Stimulated activated CD4-positive, alpha-beta T cell treated with anti-CD3 and anti-CD28 coated beads, Interleukin-4, amount 100 ng/mL, for 48 hours (primary cell): ENCODE measurements around the gene CBX7.

Experiments used
- DNase-seq, 2 donors: peaks; one replicate each; pipeline ENCODE4 v3.0.0-alpha.2; 2020; ENCODE audit warnings: low read depth in 2 of 2

Gene CBX7

GRCh38 chr22:39148026-39148726 lies 4.3 kb downstream of the CBX7 start:
- DNase-seq, result no peak

GRCh38 chr22:39147335-39148025 lies 5.0 kb downstream of the CBX7 start:
- no peak for DNase-seq

- DNase-seq, result no peak
Observed at GRCh38 chr22:39146256-39147101, 6.0 kb downstream of the CBX7 start.

- DNase-seq, result peak in 1 of 2 donors; percentile 47
Observed at GRCh38 chr22:39144101-39144767, 8.2 kb downstream of the CBX7 start.

GRCh38 chr22:39142088-39142680 lies 10.3 kb downstream of the CBX7 start:
- no peak for DNase-seq

- no peak for DNase-seq
Observed at GRCh38 chr22:39139933-39140332, 12.5 kb downstream of the CBX7 start.

GRCh38 chr22:39138357-39138997 lies 14.0 kb downstream of the CBX7 start:
- DNase-seq, result no peak

GRCh38 chr22:39136317-39136716 lies 16.2 kb downstream of the CBX7 start:
- DNase-seq, result no peak

GRCh38 chr22:39135092-39135896 lies 17.2 kb downstream of the CBX7 start:
- DNase-seq, result no peak

GRCh38 chr22:39134366-39135091 lies 18.0 kb downstream of the CBX7 start:
- DNase-seq, result no peak

GRCh38 chr22:39133871-39134270 lies 18.6 kb downstream of the CBX7 start:
- no peak for DNase-seq

- no peak for DNase-seq
Observed at GRCh38 chr22:39132871-39133524, 19.5 kb downstream of the CBX7 start.

GRCh38 chr22:39132281-39132680 lies 20.2 kb downstream of the CBX7 start:
- no peak for DNase-seq

GRCh38 chr22:39130892-39131855 lies 21.3 kb downstream of the CBX7 start:
- no peak for DNase-seq

GRCh38 chr22:39130152-39130704 lies 22.3 kb downstream of the CBX7 start:
- no peak for DNase-seq

- DNase-seq, result no peak
Observed at GRCh38 chr22:39129746-39130145, 22.7 kb downstream of the CBX7 start.

GRCh38 chr22:39129081-39129480 lies 23.4 kb downstream of the CBX7 start:
- no peak for DNase-seq

- DNase-seq, result no peak
Observed at GRCh38 chr22:39128508-39128907, 24.0 kb downstream of the CBX7 start.
